ENCODE data around the gene GYS1. TPM values are rescaled to one million over a fixed set of nuclear protein-coding genes. Genes with fewer than 3 reads are reported as not detected.

The GYS1 gene
- total RNA-seq, 1 donor from 2014 or later = 14.8 TPM

DNA sequence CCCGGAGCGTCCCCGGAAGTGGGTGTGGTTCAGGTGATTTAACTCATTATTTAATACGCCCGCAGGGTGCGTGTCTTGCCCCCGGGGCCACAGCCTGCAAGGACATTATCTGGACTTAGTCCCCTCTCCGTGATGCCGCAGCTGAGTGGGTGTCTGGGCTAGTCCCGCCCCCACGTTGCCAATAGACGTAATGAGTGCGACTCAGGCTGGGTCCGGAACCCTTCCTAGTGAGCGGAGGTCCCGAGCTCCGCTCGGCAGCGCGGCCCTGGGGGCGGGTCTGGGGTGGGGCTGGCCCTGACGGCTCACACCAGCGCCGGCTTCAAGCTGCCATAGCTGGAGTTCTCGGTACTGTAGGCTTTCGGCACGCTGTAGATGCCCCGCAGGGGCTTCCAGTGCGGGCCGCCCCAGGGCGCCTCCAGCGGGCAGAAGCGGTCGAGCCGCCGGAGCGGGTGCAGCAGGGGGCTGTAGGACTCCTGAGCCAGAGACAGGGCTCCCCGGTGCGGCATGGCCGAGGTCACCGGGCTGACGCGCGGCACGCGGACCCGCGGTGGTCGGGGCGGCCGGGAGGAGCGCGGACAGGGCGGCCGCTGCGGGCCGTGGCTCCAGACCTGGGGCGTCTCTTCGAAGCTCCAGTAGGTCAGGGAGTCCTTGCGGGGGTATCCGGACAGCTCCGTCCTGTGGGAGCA lies 24.7 kb upstream of the GYS1 start:
- peak; percentile 72 for DNase-seq

DNA sequence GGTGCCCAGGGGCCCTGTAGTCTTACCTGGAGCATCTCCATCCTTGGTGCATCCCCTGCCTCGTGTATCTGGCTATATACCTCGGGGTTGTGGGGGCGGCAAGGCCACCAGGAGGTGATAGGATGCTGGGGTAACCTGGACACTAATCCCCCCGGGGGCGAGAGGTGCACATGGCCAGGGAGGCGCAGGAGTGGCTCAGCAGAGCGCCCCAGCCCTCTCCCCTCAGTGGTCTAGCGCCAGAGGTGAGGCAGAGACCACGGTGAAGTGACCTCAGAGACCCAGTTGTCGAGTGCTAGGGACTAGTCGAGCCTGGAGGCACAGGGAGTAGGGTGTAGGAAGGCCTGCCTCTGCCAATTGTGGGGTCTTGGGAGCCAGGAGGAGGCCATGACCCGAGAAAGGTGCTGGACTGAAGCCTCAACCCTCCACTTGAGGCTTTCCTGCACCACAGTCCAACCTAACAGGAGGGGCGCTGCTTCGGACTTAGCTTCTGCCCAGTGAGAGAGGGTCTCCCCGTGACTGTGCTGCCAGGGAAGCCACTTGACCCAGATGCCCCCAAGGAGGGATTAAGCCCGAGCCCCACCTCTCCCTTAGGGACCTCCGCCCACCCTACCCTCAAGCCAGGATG lies 24.0 kb upstream of the GYS1 start, which contains the start of gene LHB:
Gene LHB, minus strand, starts transcription at position 51 of the 625 bp plus-strand sequence. Its CDS starts 10 bp downstream, at position 41.
- DNase-seq = no peak

DNA sequence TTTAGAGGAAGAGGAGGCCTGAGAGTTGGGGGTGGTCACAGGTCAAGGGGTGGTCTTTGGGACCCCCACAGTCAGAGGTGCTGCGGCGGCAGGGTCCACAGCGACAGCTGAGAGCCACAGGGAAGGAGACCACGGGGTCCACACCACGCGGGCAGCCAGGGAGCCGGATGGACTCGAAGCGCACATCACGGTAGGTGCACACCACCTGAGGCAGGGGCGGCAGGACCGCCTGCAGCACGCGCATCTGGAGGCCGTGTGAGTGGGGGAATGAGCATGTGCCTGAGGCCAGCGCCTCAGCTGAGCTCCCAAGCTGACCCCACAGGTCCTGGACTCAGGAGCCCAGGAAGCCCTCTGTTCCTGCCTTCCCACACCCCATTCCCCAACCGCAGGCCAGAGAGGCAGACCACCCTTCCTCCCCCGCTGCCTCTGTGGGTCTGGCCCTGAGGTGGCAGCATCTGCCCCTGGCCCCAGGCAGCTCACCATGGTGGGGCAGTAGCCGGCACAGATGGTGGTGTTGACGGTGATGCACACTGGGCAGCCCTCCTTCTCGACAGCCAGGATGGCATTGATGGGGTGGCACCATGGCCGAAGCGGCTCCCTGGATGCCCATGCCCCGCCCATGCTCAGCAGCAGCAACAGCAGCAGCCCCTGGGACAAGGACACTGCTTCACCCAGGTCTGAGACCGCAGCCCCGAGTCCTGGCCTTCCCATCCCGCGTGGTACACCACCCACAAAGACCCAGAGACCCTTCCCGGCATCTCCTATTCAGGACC lies 23.1 kb upstream of the GYS1 start:
- no peak for DNase-seq

- no peak for DNase-seq
Measured at GRCh38 chr19:49014870-49015255, 21.8 kb upstream of the GYS1 start.

DNA sequence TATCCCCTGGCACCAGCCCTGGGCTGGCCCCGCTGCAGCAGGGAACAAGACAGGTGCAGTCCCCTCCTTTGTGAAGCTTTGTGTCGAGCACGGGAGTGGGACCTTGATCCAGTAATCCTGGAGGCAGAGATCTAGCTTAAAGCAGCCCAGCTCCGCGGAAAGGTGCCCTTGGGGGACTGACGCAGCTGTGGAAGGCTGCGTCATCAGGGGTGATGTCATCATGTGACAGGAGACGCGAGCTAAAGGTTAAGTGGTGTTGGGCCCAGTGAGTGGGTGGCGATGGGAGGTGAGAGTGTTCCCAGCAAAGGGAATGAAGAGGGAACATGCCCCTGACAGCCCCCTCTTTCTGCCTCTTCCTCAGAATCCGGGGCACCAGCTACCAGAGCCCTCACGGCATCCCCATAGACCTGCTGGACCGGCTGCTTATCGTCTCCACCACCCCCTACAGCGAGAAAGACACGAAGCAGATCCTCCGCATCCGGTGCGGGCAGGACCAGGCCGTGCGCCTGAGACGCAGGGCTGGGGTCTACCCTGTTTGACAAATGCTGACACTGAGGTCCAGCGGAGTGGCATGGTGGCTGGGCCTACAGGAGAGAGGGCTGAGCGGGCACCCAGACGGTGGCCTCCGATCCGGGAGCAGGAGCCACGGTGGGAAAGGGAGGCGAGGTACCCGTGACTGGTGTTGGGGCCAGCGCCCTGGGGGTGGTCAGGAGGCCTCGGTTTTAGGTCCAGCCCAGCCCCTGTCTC lies 21.2 kb upstream of the GYS1 start:
- DNase-seq = no peak

- DNase-seq = no peak
Measured at GRCh38 chr19:49011194-49011593, 18.1 kb upstream of the GYS1 start.

GRCh38 chr19:49010453-49010852 lies 17.3 kb upstream of the GYS1 start:
- DNase-seq = no peak

DNA sequence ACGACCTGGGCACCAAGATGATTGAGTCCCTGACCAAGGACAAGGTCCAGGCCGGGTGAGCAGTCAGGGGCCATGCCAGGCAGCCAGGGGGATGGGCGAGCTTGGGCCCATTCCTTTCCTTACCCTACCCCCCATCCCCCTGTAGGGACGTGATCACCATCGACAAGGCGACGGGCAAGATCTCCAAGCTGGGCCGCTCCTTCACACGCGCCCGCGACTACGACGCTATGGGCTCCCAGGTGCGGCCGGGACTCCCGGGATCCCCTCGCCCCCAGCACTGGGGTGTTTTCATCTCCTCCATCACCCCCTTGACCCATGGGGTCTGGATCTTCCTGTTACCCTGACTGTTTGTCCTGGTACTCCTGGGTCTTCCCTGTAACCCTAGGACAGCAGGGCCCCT lies 16.7 kb upstream of the GYS1 start:
- no peak for DNase-seq

DNA sequence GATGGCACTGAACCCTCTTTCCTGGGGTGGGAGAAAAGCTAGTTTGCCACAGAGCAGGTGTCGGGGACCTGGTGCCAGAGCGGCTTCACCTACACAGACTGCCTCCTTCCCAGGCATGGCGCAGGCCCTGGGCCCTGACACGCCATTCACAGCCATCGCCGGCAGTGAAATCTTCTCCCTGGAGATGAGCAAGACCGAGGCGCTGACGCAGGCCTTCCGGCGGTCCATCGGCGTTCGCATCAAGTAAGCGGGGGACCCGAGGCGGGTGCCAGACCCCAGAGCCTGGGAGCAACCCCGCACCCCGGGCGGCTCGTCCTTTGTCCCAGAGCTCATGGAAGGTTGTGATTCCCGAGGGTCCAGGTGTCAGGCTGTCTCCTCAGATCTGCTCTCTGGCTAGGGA lies 13.8 kb upstream of the GYS1 start:
- no peak for DNase-seq

- DNase-seq = no peak
Measured at GRCh38 chr19:49004964-49005614, 12.0 kb upstream of the GYS1 start.

- no peak for DNase-seq
Measured at GRCh38 chr19:49004133-49004532, 11.0 kb upstream of the GYS1 start.

DNA sequence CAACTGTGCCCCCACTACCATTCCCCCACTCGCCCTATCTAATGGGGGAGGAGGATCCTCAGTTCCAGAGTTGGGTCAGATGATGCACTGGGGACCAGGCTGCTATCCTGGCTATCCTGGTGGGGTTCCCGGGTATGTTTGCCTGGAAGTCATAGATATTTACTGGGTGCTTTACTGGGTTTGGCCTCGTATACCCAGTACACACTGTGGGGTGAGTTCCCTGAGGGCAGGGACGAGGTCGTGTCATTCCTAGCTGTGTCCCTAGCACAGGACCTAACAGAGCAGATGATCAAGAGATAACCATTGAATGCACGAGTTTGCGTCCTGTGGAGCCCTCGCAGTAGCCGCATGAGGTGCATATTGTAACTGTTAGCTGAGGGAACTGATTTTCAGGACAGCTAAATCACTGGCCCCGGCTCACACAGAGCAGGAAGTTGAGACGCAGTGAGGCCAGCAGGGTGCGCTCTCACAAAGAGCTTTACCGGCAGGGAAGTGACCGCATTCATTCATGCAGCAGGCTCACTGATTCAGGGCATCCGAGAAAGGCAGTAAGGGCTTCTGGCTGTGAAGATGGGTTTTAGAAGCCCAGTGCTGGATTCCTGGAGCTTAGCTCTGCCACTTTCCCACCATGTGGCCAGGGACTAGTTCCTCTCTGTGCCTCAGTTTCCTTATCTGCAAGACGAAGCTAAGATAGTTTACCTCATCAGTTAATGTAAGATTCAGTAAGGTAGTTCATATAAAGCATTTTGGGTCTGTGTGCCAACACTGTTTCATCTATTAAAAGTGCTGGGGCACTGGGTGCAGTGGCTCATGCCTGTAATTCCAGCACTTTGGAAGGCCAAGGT lies 6.6 kb upstream of the GYS1 start:
- DNase-seq = peak; percentile 87

- peak; percentile 79 for DNase-seq
Measured at GRCh38 chr19:48997972-48998371, 4.9 kb upstream of the GYS1 start.

GRCh38 chr19:48994035-48994386 lies 902 bp upstream of the GYS1 start:
- DNase-seq = no peak

DNA sequence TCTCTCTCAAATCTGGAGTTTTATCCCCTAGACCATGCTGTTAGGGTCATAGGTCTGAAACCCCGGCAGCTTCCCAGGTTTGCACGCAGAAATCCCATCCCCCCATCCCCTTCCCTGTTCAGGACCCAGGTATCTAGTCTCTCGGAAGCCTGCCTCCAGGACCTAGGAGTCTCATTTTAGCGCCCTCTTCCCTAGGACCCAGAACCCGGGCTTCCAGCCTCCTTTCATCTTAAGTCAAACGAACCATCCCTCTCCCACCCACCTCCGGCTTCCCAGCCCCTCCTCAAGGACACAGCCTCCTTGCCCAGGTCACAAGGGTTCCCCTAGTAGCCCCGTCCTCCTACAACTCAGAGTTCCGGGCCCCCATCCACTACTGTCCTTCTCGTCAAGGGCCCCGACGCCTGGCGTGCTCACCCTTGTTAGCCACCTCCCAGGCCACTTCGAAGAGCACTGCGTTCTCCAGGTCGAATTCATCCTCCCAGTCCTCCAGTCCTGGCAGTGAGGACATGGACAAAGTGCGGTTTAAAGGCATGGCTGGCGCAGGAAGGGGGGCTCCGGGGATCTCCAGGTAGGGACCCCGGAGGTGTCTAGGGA lies 431 bp downstream of the GYS1 start:
- peak; percentile 21 for DNase-seq

DNA sequence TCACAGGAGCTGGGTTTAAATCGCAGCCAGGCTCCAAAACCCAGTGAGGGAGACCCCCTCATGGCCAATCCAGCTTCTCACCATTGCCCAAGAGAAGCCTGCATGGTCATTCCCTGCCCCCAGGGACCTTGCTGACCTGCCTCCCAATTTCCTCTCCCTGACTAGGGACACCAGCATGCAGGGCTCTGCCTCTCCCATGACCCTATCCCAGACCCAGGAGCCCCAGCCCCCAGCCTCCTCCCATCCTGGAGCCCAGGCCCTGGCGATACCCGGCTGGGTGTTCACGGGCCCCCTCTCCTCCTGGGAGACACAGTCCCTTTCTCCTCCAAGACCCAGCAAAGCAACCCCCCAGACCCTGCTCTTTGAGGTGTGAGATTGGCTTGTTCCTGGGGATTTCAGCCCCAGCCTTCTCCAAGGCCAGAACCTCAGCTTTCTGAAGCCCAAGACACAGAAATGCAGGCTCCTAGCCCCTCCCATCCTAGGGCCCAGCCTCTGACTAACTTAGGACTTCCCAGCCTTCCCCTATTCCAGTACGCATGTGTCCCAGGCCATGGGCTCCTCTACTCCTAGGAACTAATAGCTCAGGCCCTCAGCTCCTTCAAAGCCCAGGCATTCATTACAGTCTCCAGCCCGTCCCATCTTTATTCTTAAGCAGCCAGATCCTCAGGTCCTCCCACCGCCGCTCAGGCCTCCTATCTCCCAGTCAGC lies 1.1 kb downstream of the GYS1 start:
- DNase-seq = peak; percentile 81

DNA sequence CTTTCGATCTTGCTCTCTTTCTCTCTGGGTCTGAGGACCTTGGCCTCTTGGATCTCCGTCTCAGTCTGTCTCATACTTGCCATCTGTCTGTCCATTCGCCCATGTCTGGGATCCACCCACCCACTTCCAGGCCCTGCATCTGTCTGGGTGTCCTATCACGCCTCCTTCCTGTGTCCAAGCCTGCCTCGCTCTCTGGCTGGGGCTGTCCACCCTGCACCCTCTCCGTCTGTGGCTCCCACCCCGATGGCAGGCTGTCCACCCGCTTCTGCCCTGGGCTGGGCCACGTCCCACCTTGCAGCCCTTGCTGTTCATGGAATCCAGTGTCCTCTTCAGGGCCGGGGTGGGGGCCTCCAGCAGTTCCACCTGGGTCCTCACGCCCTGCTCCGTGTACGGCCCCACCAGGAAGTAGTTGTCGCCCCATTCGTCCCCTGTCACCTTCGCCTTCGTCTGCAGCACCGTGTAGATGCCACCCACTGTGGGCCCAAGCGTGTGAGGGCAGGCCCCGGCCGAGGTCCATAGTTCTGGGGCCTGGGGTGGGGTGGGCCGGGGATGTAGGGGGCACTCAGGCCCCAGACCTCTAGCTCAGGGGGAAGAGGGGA lies 2.0 kb downstream of the GYS1 start:
- DNase-seq = no peak

- no peak for DNase-seq
Measured at GRCh38 chr19:48990400-48990799, 2.7 kb downstream of the GYS1 start.

- no peak for DNase-seq
Measured at GRCh38 chr19:48989701-48990291, 3.3 kb downstream of the GYS1 start.

- no peak for DNase-seq
Measured at GRCh38 chr19:48988860-48989259, 4.2 kb downstream of the GYS1 start.

Measured in dermis blood vessel endothelial cell (primary cell).